ENCODE data around the gene ARID1A.

DNA sequence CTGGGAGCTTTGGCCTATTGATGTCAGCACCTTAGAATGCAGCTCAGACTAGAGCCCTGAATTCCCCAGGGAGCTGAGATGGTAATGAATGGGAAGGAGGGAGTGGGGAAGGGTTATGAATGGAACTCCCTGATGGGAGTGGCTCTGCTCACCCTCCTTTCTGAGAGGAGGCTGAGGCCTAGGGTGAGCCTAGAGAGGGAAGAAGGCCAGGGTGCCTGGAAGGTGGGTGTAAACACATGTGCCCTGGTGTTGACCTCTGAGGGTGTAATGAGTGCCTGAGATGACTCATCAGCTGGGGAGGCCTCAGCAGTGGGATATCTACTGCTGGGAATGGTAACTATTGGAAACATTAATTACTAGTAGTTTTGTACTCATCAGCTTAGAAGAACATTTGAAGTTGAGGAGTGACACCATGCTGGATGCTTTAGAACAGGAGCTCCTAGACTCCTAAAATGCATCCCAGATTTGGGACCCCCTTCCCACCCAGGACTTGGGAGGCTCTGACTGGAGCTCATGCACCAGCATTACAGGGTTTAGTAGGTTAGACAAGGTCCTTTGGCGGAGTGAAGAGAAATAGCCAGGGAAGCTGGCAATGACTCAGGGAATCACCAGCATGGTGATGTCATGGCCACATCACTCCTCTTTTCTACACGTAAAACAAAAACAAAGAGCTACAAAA is 76.0 kb downstream of the ARID1A start:
- TF ChIP-seq, protein P1, sequence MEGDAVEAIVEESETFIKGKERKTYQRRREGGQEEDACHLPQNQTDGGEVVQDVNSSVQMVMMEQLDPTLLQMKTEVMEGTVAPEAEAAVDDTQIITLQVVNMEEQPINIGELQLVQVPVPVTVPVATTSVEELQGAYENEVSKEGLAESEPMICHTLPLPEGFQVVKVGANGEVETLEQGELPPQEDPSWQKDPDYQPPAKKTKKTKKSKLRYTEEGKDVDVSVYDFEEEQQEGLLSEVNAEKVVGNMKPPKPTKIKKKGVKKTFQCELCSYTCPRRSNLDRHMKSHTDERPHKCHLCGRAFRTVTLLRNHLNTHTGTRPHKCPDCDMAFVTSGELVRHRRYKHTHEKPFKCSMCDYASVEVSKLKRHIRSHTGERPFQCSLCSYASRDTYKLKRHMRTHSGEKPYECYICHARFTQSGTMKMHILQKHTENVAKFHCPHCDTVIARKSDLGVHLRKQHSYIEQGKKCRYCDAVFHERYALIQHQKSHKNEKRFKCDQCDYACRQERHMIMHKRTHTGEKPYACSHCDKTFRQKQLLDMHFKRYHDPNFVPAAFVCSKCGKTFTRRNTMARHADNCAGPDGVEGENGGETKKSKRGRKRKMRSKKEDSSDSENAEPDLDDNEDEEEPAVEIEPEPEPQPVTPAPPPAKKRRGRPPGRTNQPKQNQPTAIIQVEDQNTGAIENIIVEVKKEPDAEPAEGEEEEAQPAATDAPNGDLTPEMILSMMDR (conservative IDR thresholded peaks at IDR 0.05 in 1 of 2, IDR thresholded peaks at IDR 0.05 in 1 of 2; ENCODE audit: extremely low read depth in 1 of 2, insufficient read depth in 1 of 2, low read depth in 1 of 2, low read length in 2 of 2) = no peak
- no peak for TF ChIP-seq EZH2 (IDR thresholded peaks at IDR 0.05; ENCODE audit: borderline replicate concordance, low read length)
